HFFc6 (cell line): ENCODE data around the gene CSNK1G1. TPM values are rescaled to one million over a fixed set of nuclear protein-coding genes. Genes with fewer than 3 reads are reported as not detected.

Source experiments
- DNase-seq: peaks from one replicate; pipeline ENCODE4 v3.0.0-alpha.2; 2018
- H3K27ac Mint-ChIP-seq: 2 replicates; pipeline ENCODE4 v1.8.0; 2020; ENCODE audit warnings: mild to moderate bottlenecking, mixed read lengths
- H3K27me3 Mint-ChIP-seq: 2 replicates; pipeline ENCODE4 v1.8.0; 2021; ENCODE audit warnings: mild to moderate bottlenecking, moderate library complexity, mixed read lengths; ENCODE audit not compliant: insufficient read depth
- H3K36me3 Mint-ChIP-seq: 2 replicates; pipeline ENCODE4 v1.8.0; 2021; ENCODE audit warnings: low read depth, mixed read lengths
- H3K4me1 Mint-ChIP-seq: 2 replicates; pipeline ENCODE4 v1.8.0; 2020; ENCODE audit warnings: low read depth, mixed read lengths
- H3K4me3 Mint-ChIP-seq: 2 replicates; pipeline ENCODE4 v1.8.0; 2020; ENCODE audit warnings: mild to moderate bottlenecking, moderate library complexity, mixed read lengths
- H3K9me3 Mint-ChIP-seq: 2 replicates; pipeline ENCODE4 v1.8.0; 2020; ENCODE audit warnings: mild to moderate bottlenecking, mixed read lengths
- total RNA-seq, 6 experiments: library from RNA; stranded (reverse); fragmentation: NEBNext Ultra II Directional; extraction: Animal tissue kit (Norgen Biotek cat#: 25700); gene quantifications; 2 replicates in 1 of 6; 3 replicates in 5 of 6; pipeline ENCODE4 v1.2.3, GENCODE V29; 2021
- TF ChIP-seq, protein P1 (sequence below): fragments of 200-600 bp; sonication (generic); IDR thresholded peaks from 2 replicates; pipeline ENCODE4 v1.5.0; 2021; ENCODE audit warnings: antibody characterized with exemption, mild to moderate bottlenecking

Gene CSNK1G1
- total RNA-seq, 6 experiments from 2014 or later = 16.4 to 20.5 (median 18.6) TPM

DNA sequence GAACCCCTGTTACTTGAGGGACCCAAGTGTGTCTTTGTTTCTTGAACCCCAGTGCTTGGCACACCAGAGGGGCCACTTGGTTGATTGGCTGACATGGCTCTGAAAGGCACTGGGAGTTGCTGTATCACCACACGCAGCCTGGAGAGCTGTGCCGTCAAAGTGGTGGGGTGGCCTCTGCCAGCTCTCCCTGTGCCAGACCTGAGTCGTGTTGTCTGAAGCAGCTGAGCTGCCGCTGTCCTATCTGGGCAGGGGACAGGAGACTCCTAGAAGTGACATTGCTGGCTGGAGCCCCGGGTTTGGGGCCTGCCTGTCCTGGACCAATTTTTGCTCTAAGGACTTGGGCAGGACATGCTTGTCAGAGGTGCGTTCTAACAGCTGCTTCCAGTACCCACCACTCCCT, 209.9 kb downstream of the CSNK1G1 start:
- Mint-ChIP-seq H3K9me3 (no peaks in the 10 kb centered on the region), H3K27me3 (peaks cover 4% of the 10 kb centered on the region), H3K27ac (no peak overlapping the region), H3K4me3 (no peak overlapping the region), H3K36me3 (0 out of 2 replicates have a peak, but pooled peaks cover 5% of the 10 kb centered on the region), H3K4me1 (peaks cover 5% of the 10 kb centered on the region)
- TF ChIP-seq, protein P1, sequence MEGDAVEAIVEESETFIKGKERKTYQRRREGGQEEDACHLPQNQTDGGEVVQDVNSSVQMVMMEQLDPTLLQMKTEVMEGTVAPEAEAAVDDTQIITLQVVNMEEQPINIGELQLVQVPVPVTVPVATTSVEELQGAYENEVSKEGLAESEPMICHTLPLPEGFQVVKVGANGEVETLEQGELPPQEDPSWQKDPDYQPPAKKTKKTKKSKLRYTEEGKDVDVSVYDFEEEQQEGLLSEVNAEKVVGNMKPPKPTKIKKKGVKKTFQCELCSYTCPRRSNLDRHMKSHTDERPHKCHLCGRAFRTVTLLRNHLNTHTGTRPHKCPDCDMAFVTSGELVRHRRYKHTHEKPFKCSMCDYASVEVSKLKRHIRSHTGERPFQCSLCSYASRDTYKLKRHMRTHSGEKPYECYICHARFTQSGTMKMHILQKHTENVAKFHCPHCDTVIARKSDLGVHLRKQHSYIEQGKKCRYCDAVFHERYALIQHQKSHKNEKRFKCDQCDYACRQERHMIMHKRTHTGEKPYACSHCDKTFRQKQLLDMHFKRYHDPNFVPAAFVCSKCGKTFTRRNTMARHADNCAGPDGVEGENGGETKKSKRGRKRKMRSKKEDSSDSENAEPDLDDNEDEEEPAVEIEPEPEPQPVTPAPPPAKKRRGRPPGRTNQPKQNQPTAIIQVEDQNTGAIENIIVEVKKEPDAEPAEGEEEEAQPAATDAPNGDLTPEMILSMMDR = no peak
- no peak for DNase-seq

DNA sequence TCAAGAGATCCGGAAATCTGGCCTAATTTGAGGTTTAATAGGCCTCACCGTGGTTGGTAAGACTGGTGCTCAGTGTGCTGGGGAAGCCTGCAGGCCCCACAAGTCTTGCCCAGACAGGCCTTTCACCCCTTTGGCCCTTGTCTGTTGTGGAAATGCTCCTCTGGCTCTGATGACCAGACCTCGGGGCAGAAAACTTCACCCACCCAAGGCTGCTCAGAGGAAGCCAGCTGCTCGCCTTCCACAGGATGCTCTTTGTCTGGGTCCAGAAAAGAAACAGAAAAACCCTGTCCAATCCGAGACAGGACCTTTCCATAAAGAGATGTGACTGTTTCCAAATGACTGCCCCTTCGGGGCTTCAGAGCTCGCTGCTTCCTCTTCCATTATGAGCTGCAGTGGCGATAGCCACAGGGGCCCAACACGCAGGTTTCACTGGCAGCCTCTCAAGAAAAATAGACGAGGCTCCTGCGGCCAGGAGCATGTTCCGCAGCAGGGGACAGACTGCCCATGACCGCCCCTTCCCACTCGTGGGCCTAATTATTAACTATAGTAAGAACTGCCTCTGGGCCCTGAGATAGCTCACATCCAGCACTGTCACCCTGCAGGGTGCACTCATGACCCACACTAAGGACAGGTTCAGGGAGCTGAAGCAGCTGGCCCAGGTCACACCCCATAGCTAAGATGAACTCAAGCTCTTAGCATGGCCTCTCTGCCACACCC, 211.2 kb downstream of the CSNK1G1 start:
- peaks cover 4% of the 10 kb centered on the region for H3K27me3 Mint-ChIP-seq
- no peaks in the 10 kb centered on the region for H3K9me3 Mint-ChIP-seq
- 0 out of 2 replicates have a peak, but pooled peaks cover 8% of the 10 kb centered on the region for H3K36me3 Mint-ChIP-seq
- H3K27ac Mint-ChIP-seq = no peak overlapping the region
- H3K4me3 Mint-ChIP-seq = no peak overlapping the region
- TF ChIP-seq, protein P1 = no peak
- H3K4me1 Mint-ChIP-seq = no peaks in the 10 kb centered on the region; the same call in 1 of the 2 replicates
- no peak for DNase-seq

DNA sequence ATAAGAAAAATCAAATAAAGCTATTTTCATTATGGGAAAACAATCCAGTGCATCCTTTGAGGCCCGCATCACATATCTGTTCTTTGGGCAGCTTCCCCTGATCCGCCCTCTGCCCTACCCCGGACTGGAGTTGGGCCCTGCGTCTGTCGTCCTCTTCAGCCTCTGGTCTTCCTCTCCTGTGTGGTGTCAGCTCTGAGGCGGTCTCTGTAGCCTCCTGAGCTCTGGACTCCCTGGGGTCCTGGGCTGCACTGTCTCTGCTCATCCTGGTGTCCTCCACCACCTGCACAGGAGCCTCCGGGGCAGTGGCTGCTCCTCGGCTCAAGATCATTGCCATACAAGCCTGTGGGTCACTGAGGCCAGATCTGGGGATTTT, 211.8 kb downstream of the CSNK1G1 start:
- no peak for DNase-seq
- TF ChIP-seq, protein P1 = no peak
- H3K9me3 Mint-ChIP-seq = no peaks in the 10 kb centered on the region
- peaks cover 3% of the 10 kb centered on the region; the same call in 1 of the 2 replicates for H3K27me3 Mint-ChIP-seq
- no peak overlapping the region for H3K4me3 Mint-ChIP-seq
- H3K27ac Mint-ChIP-seq = no peak overlapping the region
- no peaks in the 10 kb centered on the region for H3K4me1 Mint-ChIP-seq
- 0 out of 2 replicates have a peak, but pooled peaks cover 8% of the 10 kb centered on the region for H3K36me3 Mint-ChIP-seq

DNA sequence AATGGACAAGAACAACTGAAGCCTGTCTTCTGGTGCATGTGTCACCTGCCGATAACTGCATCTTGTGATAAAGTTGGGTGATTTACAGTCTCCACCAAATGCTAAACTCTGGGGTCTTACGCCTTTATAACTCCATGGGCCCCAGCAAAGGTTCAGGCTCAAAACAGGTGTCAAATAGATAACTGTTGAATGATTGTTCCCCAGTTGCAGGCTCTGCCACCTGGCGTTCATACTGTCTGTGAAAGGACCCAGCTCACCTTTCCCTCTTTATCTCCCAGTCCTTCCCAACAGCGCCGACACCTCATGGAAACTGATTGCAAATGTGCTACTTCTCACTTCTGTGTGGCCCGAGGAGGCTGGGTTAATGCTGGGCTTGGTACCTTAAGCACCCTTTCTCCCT, 212.7 kb downstream of the CSNK1G1 start:
- Mint-ChIP-seq H3K4me1 (no peaks in the 10 kb centered on the region), H3K27me3 (peaks cover 3% of the 10 kb centered on the region; the same call in 1 of the 2 replicates), H3K27ac (no peak overlapping the region), H3K9me3 (no peaks in the 10 kb centered on the region), H3K4me3 (no peak overlapping the region), H3K36me3 (0 out of 2 replicates have a peak, but pooled peaks cover 8% of the 10 kb centered on the region)
- TF ChIP-seq, protein P1 = no peak
- DNase-seq = no peak

DNA sequence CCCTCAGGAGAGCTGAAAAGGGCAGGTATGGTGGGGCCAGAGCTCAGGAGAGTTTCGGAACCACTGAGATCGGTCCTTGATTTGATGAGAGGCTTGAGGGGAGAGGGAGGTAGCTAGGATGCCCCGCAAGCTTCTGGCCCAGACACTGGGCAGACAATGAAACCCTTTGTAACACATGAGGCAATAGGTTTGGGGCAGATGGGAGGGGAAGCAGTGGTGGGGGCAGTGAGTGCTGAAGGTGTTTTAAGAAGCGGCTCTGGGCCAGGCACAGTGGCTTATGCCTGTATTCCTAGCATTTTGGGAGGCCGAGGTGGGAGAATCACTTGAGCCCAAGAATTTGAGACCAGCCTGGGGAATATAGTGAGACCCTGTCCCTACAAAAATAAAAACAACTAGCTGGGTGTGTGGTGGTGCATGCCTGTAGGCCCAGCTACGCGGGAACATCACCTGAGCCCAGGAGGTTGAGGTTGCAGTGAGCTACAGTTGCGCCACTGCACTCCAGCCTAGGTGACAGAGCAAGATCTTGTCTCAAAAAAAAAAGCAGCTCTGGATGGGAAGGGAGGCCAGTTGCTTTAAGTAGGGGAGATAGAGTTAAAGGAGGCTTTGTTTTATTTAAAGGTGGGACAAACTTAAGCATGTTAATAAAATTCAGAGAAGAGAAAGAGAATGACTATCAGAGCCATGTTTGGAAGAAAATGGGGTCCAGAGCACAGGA, 214.0 kb downstream of the CSNK1G1 start:
- Mint-ChIP-seq H3K4me1 (no peaks in the 10 kb centered on the region), H3K4me3 (no peak overlapping the region), H3K36me3 (0 out of 2 replicates have a peak, but pooled peaks cover 9% of the 10 kb centered on the region), H3K27me3 (peaks cover 3% of the 10 kb centered on the region; the same call in 1 of the 2 replicates), H3K27ac (no peak overlapping the region), H3K9me3 (no peaks in the 10 kb centered on the region)
- TF ChIP-seq, protein P1 = no peak
- no peak for DNase-seq
